ENCODE results near the gene UBE3C. TPM values are rescaled to one million over a fixed set of nuclear protein-coding genes. Genes with fewer than 3 reads are reported as not detected.

UBE3C gene
- total and polyA plus RNA-seq, 2 of the 13 experiments (the other 11 are each of a cell fraction or from before 2014, with no cell fraction given): 27.0 to 48.2 TPM

- no peak for TF ChIP-seq ZNF17 (CRISPR knock-in tag; IDR thresholded peaks at IDR 0.05)
- peak; percentile 56; the same call in 1 of the 2 replicates for TF ChIP-seq THAP11 (CRISPR knock-in tag; IDR thresholded peaks at IDR 0.05)
- peak; percentile 43; the same call in 1 of the 2 replicates for TF ChIP-seq HDAC1 (CRISPR knock-in tag; IDR thresholded peaks at IDR 0.05)
- no peak for TF ChIP-seq CCAR2 (optimal IDR thresholded peaks at IDR 0.05; ENCODE audit: low read depth, low read length)
- TF ChIP-seq SIN3A (IDR thresholded peaks at IDR 0.05; ENCODE audit: borderline replicate concordance, low read depth, low read length): no peak
- TF ChIP-seq SRSF1 (optimal IDR thresholded peaks at IDR 0.05; ENCODE audit: low read depth, low read length): no peak
- no peak for TF ChIP-seq RFX5 (IDR thresholded peaks at IDR 0.05; ENCODE audit: low read depth, low read length)
- no peak for TF ChIP-seq USF2 (IDR thresholded peaks at IDR 0.05; ENCODE audit: low read depth, low read length)
- peak; percentile 19; the same call in 1 of the 2 replicates for TF ChIP-seq USF2 (CRISPR knock-in tag; IDR thresholded peaks at IDR 0.05; ENCODE audit: borderline replicate concordance)
- TF ChIP-seq REL (CRISPR knock-in tag; conservative IDR thresholded peaks at IDR 0.05): no peak
- TF ChIP-seq MTF1 (CRISPR knock-in tag; IDR thresholded peaks at IDR 0.05): no peak
- TF ChIP-seq SP140L (CRISPR knock-in tag; IDR thresholded peaks at IDR 0.05; ENCODE audit: borderline replicate concordance): no peak
- TF ChIP-seq TERF1 (CRISPR knock-in tag; IDR thresholded peaks at IDR 0.05): no peak
- no peak for TF ChIP-seq ZNF33A (CRISPR knock-in tag; IDR thresholded peaks at IDR 0.05; ENCODE audit: borderline replicate concordance)
- TF ChIP-seq ZNF678 (CRISPR knock-in tag; IDR thresholded peaks at IDR 0.05): no peak
- no peak for TF ChIP-seq DNMT1 (CRISPR knock-in tag; IDR thresholded peaks at IDR 0.05)
- TF ChIP-seq ZNF576 (CRISPR knock-in tag; IDR thresholded peaks at IDR 0.05): no peak
- peak; percentile 72; the same call in 1 of the 2 replicates for TF ChIP-seq PRDM10 (CRISPR knock-in tag; IDR thresholded peaks at IDR 0.05; ENCODE audit: low read depth)
- no peak for TF ChIP-seq BRF2 (CRISPR knock-in tag; IDR thresholded peaks at IDR 0.05)
- TF ChIP-seq BCL6 (CRISPR knock-in tag; IDR thresholded peaks at IDR 0.05): peak; percentile 44; the same call in 1 of the 2 replicates
- no peak for TF ChIP-seq GMEB1 (CRISPR knock-in tag; IDR thresholded peaks at IDR 0.05; ENCODE audit: borderline replicate concordance)
These were observed 133.2 kb downstream of the UBE3C start (continued) for GRCh38 chr7:157271991-157272324.

Measured in HepG2 (cell line).